Dendritic cell treated with granulocyte-macrophage colony-stimulating factor and Interleukin-4, amounts not matched to agents 40 ng/mL and 50 ng/mL, for 4 days (primary cell): Measurements from ENCODE around the gene HELQ.

Experiments
- H3K27ac Mint-ChIP-seq: one replicate; pipeline ENCODE4 v1.8.0; 2022; ENCODE audit warnings: mild to moderate bottlenecking, mixed read lengths
- H3K27me3 Mint-ChIP-seq: one replicate; pipeline ENCODE4 v1.8.0; 2022; ENCODE audit warnings: mild to moderate bottlenecking, mixed read lengths
- H3K36me3 Mint-ChIP-seq: one replicate; pipeline ENCODE4 v1.8.0; 2022; ENCODE audit warnings: low read depth, mixed read lengths
- H3K4me1 Mint-ChIP-seq: one replicate; pipeline ENCODE4 v1.8.0; 2022; ENCODE audit warnings: low read depth, mixed read lengths
- H3K4me3 Mint-ChIP-seq: one replicate; pipeline ENCODE4 v1.8.0; 2022; ENCODE audit warnings: mild to moderate bottlenecking, moderate library complexity, mixed read lengths
- H3K9me3 Mint-ChIP-seq: one replicate; pipeline ENCODE4 v1.8.0; 2022; ENCODE audit warnings: mixed read lengths
- intact Hi-C: fragments of 100-400 bp; cut with micrococcal nuclease; formaldehyde crosslinking; loops from one replicate; pipeline ENCODE4 v1.15.0; 2022

Gene HELQ

DNA sequence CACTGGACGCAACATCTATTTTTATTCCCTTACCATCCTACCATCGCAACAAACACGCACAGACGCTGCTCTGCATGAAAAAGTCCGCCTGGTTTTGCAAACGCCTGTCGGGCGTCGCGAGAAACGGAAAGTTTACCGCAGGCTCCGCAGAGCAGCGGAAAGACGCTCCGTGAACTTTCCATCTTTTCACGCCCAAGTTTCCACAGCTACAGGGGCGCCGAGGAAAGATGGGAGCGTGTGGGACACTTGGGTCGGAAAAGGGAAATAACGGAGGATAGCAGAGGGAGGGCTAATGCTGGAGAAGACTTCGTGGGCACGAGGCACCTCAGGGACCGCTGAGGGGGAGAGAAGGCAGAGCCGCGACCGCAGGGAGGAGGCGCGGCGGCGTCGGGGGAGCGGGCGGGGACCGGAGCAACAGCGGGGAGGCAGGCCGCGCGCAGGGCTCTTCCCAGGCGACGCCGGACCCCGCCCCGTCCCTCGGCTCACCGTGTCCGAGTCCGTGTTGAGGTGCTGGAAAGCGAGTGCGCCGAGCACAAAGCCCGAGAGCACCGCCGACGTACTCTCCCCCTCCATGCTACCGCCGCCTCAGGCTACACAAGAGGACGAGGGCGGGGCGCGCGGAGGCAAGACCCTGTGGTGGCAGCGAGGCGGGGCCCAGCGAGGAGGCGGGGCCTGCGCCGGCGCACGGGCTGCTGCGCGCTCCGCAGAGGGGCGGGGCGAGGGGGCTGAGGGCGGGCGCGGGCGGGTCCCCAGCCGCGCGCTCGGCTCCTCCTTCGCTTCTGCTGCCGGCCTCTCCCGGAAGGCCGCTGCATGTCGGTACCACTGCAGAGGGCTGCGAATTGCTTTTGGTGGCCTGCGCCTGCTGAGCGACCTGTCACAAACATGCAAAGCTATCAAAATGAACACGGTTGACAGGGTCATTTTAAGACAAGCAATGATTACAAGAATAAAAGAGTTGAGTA, 29.2 kb upstream of the HELQ start, which contains the start of gene ABRAXAS1:
TSS of gene ABRAXAS1 (minus strand) at position 601 of the 962 bp plus-strand sequence. CDS start at position 573, 28 bp downstream.
- H3K4me3 Mint-ChIP-seq = peak within 1 kb of the TSS; percentile 88
- H3K27ac Mint-ChIP-seq = peak within 1 kb of the TSS; percentile 85
- peaks cover 10% of the 10 kb centered on the region for H3K4me1 Mint-ChIP-seq
- no peaks in the 10 kb centered on the region for H3K27me3 Mint-ChIP-seq
- H3K9me3 Mint-ChIP-seq = no peaks in the 10 kb centered on the region
- intact Hi-C loops = loop anchor here (2.0 to 10.0 kb wide), 2 partner anchors 30 to 1480 kb away; partner anchors contain the start of genes HELQ and WDFY3
- H3K36me3 Mint-ChIP-seq = peaks cover 16% of the 10 kb centered on the region

DNA sequence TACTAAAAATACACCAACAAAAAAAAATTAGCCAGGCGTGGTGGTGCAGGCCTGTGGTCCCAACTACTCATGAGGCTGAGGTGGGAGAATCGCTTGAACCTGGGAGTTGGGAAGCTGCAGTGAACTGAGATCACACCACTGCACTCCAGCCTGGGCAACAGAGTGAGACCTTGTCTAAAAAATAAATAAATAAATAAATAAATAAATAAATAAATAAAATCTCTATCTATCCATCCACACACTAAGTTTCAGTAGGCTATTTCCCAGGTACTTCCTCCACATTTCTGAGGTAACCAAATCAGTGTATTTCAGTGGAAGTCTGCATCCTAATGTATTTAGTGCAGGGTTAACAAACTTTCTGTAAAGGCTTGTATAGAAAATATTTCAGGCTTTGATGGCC, 18.3 kb upstream of the HELQ start:
- Mint-ChIP-seq H3K27me3 (no peaks in the 10 kb centered on the region), H3K9me3 (no peaks in the 10 kb centered on the region), H3K36me3 (peaks cover 39% of the 10 kb centered on the region), H3K4me3 (no peak overlapping the region), H3K27ac (no peak overlapping the region), H3K4me1 (no peaks in the 10 kb centered on the region)
- intact Hi-C loops = no loop called here

GRCh38 chr4:83473423-83473822, 17.8 kb upstream of the HELQ start:
- H3K36me3 Mint-ChIP-seq = peaks cover 44% of the 10 kb centered on the region
- H3K4me3 Mint-ChIP-seq = no peak overlapping the region

GRCh38 chr4:83456184-83456501, 520 bp upstream of the HELQ start:
- peaks cover 25% of the 10 kb centered on the region for H3K4me1 Mint-ChIP-seq
- H3K9me3 Mint-ChIP-seq = no peaks in the 10 kb centered on the region
- intact Hi-C loops = loop anchor here (5.0 to 10.0 kb wide), 4 partner anchors 89 to 554 kb away; partner anchors contain the start of genes COQ2, HPSE and THAP9
- H3K36me3 Mint-ChIP-seq = peaks cover 72% of the 10 kb centered on the region
- H3K27ac Mint-ChIP-seq = peak overlapping the region; percentile 98
- no peaks in the 10 kb centered on the region for H3K27me3 Mint-ChIP-seq
- H3K4me3 Mint-ChIP-seq = peak overlapping the region; percentile 92

More at GRCh38 chr4:83473423-83473822, 17.8 kb upstream of the HELQ start:
- Mint-ChIP-seq H3K4me1 (no peaks in the 10 kb centered on the region), H3K9me3 (no peaks in the 10 kb centered on the region), H3K27ac (no peak overlapping the region), H3K27me3 (no peaks in the 10 kb centered on the region)
- intact Hi-C loops = no loop called here

DNA sequence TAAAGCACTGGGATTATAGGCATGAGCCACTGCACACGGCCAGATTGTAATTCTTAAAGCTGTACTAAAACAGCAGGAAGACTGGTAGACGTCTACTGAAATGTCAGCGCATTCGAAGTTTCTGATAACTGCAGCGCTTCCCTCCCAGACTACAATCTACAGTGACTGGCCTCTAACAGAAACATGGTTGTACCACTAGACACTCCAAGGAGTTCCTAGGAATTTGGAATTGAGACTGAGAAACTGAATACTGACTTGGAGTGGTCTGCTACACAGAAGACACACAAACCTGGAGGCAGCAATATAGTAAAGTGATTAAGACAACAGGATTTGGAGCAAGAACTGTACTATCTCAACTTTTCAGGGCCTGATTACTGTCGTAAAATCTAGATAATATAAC, 937 bp downstream of the HELQ start:
- Mint-ChIP-seq H3K4me1 (peaks cover 25% of the 10 kb centered on the region), H3K27ac (peak overlapping the region; percentile 98), H3K9me3 (no peaks in the 10 kb centered on the region), H3K4me3 (peak overlapping the region; percentile 92), H3K27me3 (no peaks in the 10 kb centered on the region), H3K36me3 (peaks cover 57% of the 10 kb centered on the region)
- intact Hi-C loops = loop anchor here (2.0 to 10.0 kb wide), 5 partner anchors 30 to 552 kb away; partner anchors contain the start of genes ABRAXAS1, COQ2, HPSE and THAP9

GRCh38 chr4:83449009-83449408, 6.6 kb downstream of the HELQ start:
- intact Hi-C loops = no loop called here
- H3K9me3 Mint-ChIP-seq = no peaks in the 10 kb centered on the region
- H3K36me3 Mint-ChIP-seq = peaks cover 47% of the 10 kb centered on the region

GRCh38 chr4:83440899-83441298, 14.7 kb downstream of the HELQ start:
- no peak overlapping the region for H3K27ac Mint-ChIP-seq
- H3K4me1 Mint-ChIP-seq = no peaks in the 10 kb centered on the region
- peaks cover 63% of the 10 kb centered on the region for H3K36me3 Mint-ChIP-seq
- H3K4me3 Mint-ChIP-seq = no peak overlapping the region
- no peaks in the 10 kb centered on the region for H3K27me3 Mint-ChIP-seq
- no peaks in the 10 kb centered on the region for H3K9me3 Mint-ChIP-seq
- intact Hi-C loops = no loop called here

More at GRCh38 chr4:83449009-83449408, 6.6 kb downstream of the HELQ start:
- Mint-ChIP-seq H3K27ac (no peak overlapping the region), H3K27me3 (no peaks in the 10 kb centered on the region), H3K4me1 (peaks cover 16% of the 10 kb centered on the region), H3K4me3 (no peak overlapping the region)

DNA sequence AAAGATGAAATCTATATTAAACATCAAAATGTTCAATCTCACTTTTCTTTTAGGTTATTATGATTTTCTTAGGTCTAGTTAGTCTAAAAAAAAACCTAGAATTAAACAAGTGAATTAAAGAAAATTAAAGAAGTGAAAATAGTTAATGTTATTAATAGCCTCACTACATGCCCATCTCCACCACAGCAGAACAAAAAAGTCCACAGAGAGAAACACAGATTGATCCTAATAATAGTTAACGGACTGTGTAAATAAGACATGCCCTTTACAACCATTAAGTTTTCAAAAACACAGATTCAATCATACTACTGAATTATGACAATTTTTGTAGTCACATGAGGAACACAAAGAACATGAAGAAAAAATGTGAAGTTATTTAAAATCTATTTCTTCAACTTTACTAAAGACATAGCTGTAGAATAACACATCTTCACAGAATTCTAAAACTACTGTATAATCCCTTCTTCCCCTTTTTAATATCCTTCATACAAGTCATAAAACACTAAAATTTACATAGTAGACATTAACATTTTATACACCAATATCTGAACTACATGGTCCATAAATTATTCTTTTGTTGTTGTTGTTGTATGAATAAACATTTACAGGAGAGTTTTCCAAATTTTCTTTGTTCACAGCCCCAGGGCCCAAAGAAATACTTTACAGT, 15.3 kb downstream of the HELQ start:
- Mint-ChIP-seq H3K9me3 (no peaks in the 10 kb centered on the region), H3K36me3 (peaks cover 68% of the 10 kb centered on the region), H3K4me1 (no peaks in the 10 kb centered on the region), H3K27me3 (no peaks in the 10 kb centered on the region), H3K4me3 (no peak overlapping the region), H3K27ac (no peak overlapping the region)
- intact Hi-C loops = no loop called here

DNA sequence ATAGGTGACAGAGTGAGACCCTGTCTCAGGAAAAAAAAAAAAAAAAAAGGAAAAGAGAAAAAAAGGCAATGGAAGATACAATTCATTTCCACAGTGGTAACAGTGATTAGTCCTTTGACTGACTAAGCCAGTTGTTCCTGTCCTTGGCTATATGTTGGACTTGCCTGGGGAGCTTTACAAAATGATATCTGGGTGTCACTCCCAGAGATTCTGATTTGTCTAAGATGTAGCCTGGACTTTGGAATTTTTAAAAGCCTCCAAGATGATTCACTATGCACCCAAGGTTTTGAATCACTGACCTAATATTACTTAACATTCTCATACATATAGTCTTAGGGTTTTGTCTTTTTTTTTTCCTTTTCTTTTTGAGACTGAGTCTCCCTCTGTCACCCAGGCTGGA, 16.9 kb downstream of the HELQ start:
- intact Hi-C loops = no loop called here
- H3K9me3 Mint-ChIP-seq = no peaks in the 10 kb centered on the region
- no peak overlapping the region for H3K4me3 Mint-ChIP-seq
- H3K27ac Mint-ChIP-seq = no peak overlapping the region
- no peaks in the 10 kb centered on the region for H3K27me3 Mint-ChIP-seq
- H3K4me1 Mint-ChIP-seq = no peaks in the 10 kb centered on the region
- peaks cover 66% of the 10 kb centered on the region for H3K36me3 Mint-ChIP-seq

GRCh38 chr4:83436680-83437079, 18.9 kb downstream of the HELQ start:
- Mint-ChIP-seq H3K4me3 (no peak overlapping the region), H3K27ac (no peak overlapping the region), H3K9me3 (no peaks in the 10 kb centered on the region), H3K4me1 (no peaks in the 10 kb centered on the region), H3K27me3 (no peaks in the 10 kb centered on the region), H3K36me3 (peaks cover 47% of the 10 kb centered on the region)
- intact Hi-C loops = no loop called here

GRCh38 chr4:83431200-83431599, 24.4 kb downstream of the HELQ start:
- Mint-ChIP-seq H3K4me3 (no peak overlapping the region), H3K9me3 (no peaks in the 10 kb centered on the region), H3K27me3 (no peaks in the 10 kb centered on the region), H3K36me3 (peaks cover 53% of the 10 kb centered on the region), H3K27ac (no peak overlapping the region), H3K4me1 (no peaks in the 10 kb centered on the region)
- intact Hi-C loops = no loop called here

DNA sequence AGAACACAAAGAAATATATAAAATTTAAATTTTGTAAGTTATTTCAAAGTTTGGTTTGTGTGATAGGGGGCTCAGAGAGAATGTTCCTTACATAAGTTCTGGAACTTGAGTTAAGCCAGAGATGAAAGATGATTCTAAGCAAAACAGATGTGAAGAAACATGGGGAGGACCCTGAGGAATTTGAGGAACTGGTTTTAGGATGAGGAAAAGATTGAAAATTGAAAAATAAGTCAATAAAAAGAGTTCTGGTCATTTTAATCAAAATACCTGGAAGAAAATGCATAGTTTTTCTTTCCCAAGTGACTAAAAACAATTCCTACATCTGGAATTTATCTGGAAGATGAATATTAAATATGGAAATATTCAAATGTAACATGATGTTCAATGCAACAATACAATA, 37.4 kb downstream of the HELQ start:
- Mint-ChIP-seq H3K27me3 (no peaks in the 10 kb centered on the region), H3K27ac (no peak overlapping the region), H3K4me1 (no peaks in the 10 kb centered on the region), H3K9me3 (no peaks in the 10 kb centered on the region), H3K4me3 (no peak overlapping the region), H3K36me3 (peaks cover 61% of the 10 kb centered on the region)
- intact Hi-C loops = no loop called here

GRCh38 chr4:83417566-83417965, 38.1 kb downstream of the HELQ start:
- Mint-ChIP-seq H3K27me3 (no peaks in the 10 kb centered on the region), H3K4me1 (no peaks in the 10 kb centered on the region), H3K27ac (no peak overlapping the region), H3K36me3 (peaks cover 63% of the 10 kb centered on the region), H3K4me3 (no peak overlapping the region), H3K9me3 (no peaks in the 10 kb centered on the region)
- intact Hi-C loops = no loop called here

- H3K4me1 Mint-ChIP-seq = no peaks in the 10 kb centered on the region
- H3K4me3 Mint-ChIP-seq = no peak overlapping the region
- peaks cover 61% of the 10 kb centered on the region for H3K36me3 Mint-ChIP-seq
- no peaks in the 10 kb centered on the region for H3K27me3 Mint-ChIP-seq
- intact Hi-C loops = no loop called here
- no peaks in the 10 kb centered on the region for H3K9me3 Mint-ChIP-seq
- no peak overlapping the region for H3K27ac Mint-ChIP-seq
These were observed 41.9 kb downstream of the HELQ start for GRCh38 chr4:83413676-83414075.
